ENCODE results near the gene MPIG6B.

- no peak for TF ChIP-seq POLR2AphosphoS5 (IDR thresholded peaks at IDR 0.05)
- TF ChIP-seq CTCF (IDR thresholded peaks at IDR 0.05): no peak
- no peak for TF ChIP-seq POLR2A (IDR thresholded peaks at IDR 0.05)
- no peak for TF ChIP-seq EP300 (IDR thresholded peaks at IDR 0.05)
Measured at GRCh38 chr6:31712296-31712695, 10.9 kb upstream of the MPIG6B start.

Measured in gastroesophageal sphincter (tissue), 3 donors.